ENCODE results near the gene GLRA3.

GLRA3 gene

GRCh38 chr4:174860588-174860987 lies 31.5 kb upstream of the GLRA3 start:
- Histone ChIP-seq H3K4me3 (no peak overlapping the region), H3K4me2 (no peak overlapping the region), H3K9ac (no peak overlapping the region), H3K27ac (no peak overlapping the region), H3K36me3 (no peaks in the 10 kb centered on the region), H3K4me1 (peaks cover 7% of the 10 kb centered on the region; the same call in 1 of the 2 replicates), H3K27me3 (no peaks in the 10 kb centered on the region), H3K9me3 (no peaks in the 10 kb centered on the region), H4K20me1 (no peaks in the 10 kb centered on the region)
- TF ChIP-seq Cebpa-rat (IDR thresholded peaks at IDR 0.05) = no peak

- Histone ChIP-seq H3K36me3 (no peaks in the 10 kb centered on the region), H3K4me2 (0 out of 2 replicates have a peak overlapping the region, but pooled peaks have one; percentile 34), H3K27ac (no peak overlapping the region), H4K20me1 (no peaks in the 10 kb centered on the region), H3K9ac (no peak overlapping the region), H3K27me3 (no peaks in the 10 kb centered on the region), H3K4me1 (peaks cover 7% of the 10 kb centered on the region; the same call in 1 of the 2 replicates), H3K9me3 (no peaks in the 10 kb centered on the region), H3K4me3 (no peak overlapping the region)
- TF ChIP-seq Cebpa-rat (IDR thresholded peaks at IDR 0.05) = no peak
Observed at GRCh38 chr4:174859904-174860303, 30.9 kb upstream of the GLRA3 start.

GRCh38 chr4:174856926-174857800 lies 28.1 kb upstream of the GLRA3 start:
- Histone ChIP-seq H3K4me1 (peaks cover 7% of the 10 kb centered on the region; the same call in 1 of the 2 replicates), H3K4me3 (no peak overlapping the region), H3K27me3 (no peaks in the 10 kb centered on the region), H4K20me1 (no peaks in the 10 kb centered on the region), H3K4me2 (no peak overlapping the region), H3K27ac (no peak overlapping the region), H3K9me3 (no peaks in the 10 kb centered on the region), H3K36me3 (no peaks in the 10 kb centered on the region), H3K9ac (no peak overlapping the region)
- TF ChIP-seq Cebpa-rat (IDR thresholded peaks at IDR 0.05) = no peak

- H3K27me3 ChIP-seq = no peaks in the 10 kb centered on the region
- H3K9me3 ChIP-seq = no peaks in the 10 kb centered on the region
- no peak for TF ChIP-seq Cebpa-rat (IDR thresholded peaks at IDR 0.05)
- peaks cover 7% of the 10 kb centered on the region; the same call in 1 of the 2 replicates for H3K4me1 ChIP-seq
- no peak overlapping the region for H3K4me2 ChIP-seq
- H3K36me3 ChIP-seq = no peaks in the 10 kb centered on the region
- H4K20me1 ChIP-seq = no peaks in the 10 kb centered on the region
- H3K4me3 ChIP-seq = no peak overlapping the region
- H3K27ac ChIP-seq = no peak overlapping the region
- no peak overlapping the region for H3K9ac ChIP-seq
Observed at GRCh38 chr4:174855050-174855449, 26.0 kb upstream of the GLRA3 start.

- no peaks in the 10 kb centered on the region for H3K9me3 ChIP-seq
- no peak for TF ChIP-seq Cebpa-rat (IDR thresholded peaks at IDR 0.05)
- no peak overlapping the region for H3K4me3 ChIP-seq
- H3K36me3 ChIP-seq = no peaks in the 10 kb centered on the region
- no peak overlapping the region for H3K27ac ChIP-seq
- H3K4me2 ChIP-seq = no peak overlapping the region
- H3K27me3 ChIP-seq = no peaks in the 10 kb centered on the region
- H4K20me1 ChIP-seq = no peaks in the 10 kb centered on the region
- H3K4me1 ChIP-seq = peaks cover 7% of the 10 kb centered on the region; the same call in 1 of the 2 replicates
- no peak overlapping the region for H3K9ac ChIP-seq
Observed at GRCh38 chr4:174853629-174854028, 24.6 kb upstream of the GLRA3 start.

- H3K27ac ChIP-seq = no peak overlapping the region
- no peak overlapping the region for H3K9ac ChIP-seq
- H3K4me3 ChIP-seq = no peak overlapping the region
- H4K20me1 ChIP-seq = no peaks in the 10 kb centered on the region
- no peak for TF ChIP-seq Cebpa-rat (IDR thresholded peaks at IDR 0.05)
- H3K27me3 ChIP-seq = no peaks in the 10 kb centered on the region
- H3K4me2 ChIP-seq = no peak overlapping the region
- no peaks in the 10 kb centered on the region for H3K36me3 ChIP-seq
- no peaks in the 10 kb centered on the region for H3K9me3 ChIP-seq
- no peaks in the 10 kb centered on the region for H3K4me1 ChIP-seq
Observed at GRCh38 chr4:174848596-174848995, 19.5 kb upstream of the GLRA3 start.

- Histone ChIP-seq H3K9me3 (no peaks in the 10 kb centered on the region), H3K4me3 (no peak overlapping the region), H3K27ac (no peak overlapping the region), H3K4me1 (no peaks in the 10 kb centered on the region), H3K4me2 (no peak overlapping the region), H3K36me3 (no peaks in the 10 kb centered on the region), H3K27me3 (no peaks in the 10 kb centered on the region), H3K9ac (no peak overlapping the region), H4K20me1 (no peaks in the 10 kb centered on the region)
- no peak for TF ChIP-seq Cebpa-rat (IDR thresholded peaks at IDR 0.05)
Observed at GRCh38 chr4:174847801-174848427, 18.9 kb upstream of the GLRA3 start.

GRCh38 chr4:174835536-174835935 lies 6.5 kb upstream of the GLRA3 start:
- H3K4me3 ChIP-seq = no peak overlapping the region
- H3K36me3 ChIP-seq = no peaks in the 10 kb centered on the region
- H3K4me2 ChIP-seq = no peak overlapping the region
- H3K9ac ChIP-seq = no peak overlapping the region
- no peaks in the 10 kb centered on the region for H3K9me3 ChIP-seq
- TF ChIP-seq Cebpa-rat (IDR thresholded peaks at IDR 0.05) = no peak
- no peak overlapping the region for H3K27ac ChIP-seq
- peaks cover 9% of the 10 kb centered on the region for H3K4me1 ChIP-seq
- H3K27me3 ChIP-seq = no peaks in the 10 kb centered on the region
- H4K20me1 ChIP-seq = no peaks in the 10 kb centered on the region

GRCh38 chr4:174834477-174834876 lies 5.4 kb upstream of the GLRA3 start:
- Histone ChIP-seq H3K27ac (no peak overlapping the region), H4K20me1 (no peaks in the 10 kb centered on the region), H3K27me3 (no peaks in the 10 kb centered on the region), H3K9me3 (no peaks in the 10 kb centered on the region), H3K36me3 (no peaks in the 10 kb centered on the region), H3K9ac (no peak overlapping the region), H3K4me2 (no peak overlapping the region), H3K4me3 (no peak overlapping the region), H3K4me1 (peaks cover 7% of the 10 kb centered on the region)
- TF ChIP-seq Cebpa-rat (IDR thresholded peaks at IDR 0.05) = no peak

- H3K27ac ChIP-seq = no peak overlapping the region
- H3K36me3 ChIP-seq = no peaks in the 10 kb centered on the region
- no peak for TF ChIP-seq Cebpa-rat (IDR thresholded peaks at IDR 0.05)
- H3K4me2 ChIP-seq = no peak overlapping the region
- H3K9me3 ChIP-seq = no peaks in the 10 kb centered on the region
- no peaks in the 10 kb centered on the region for H3K4me1 ChIP-seq
- H3K27me3 ChIP-seq = no peaks in the 10 kb centered on the region
- H4K20me1 ChIP-seq = no peaks in the 10 kb centered on the region
- no peak overlapping the region for H3K9ac ChIP-seq
- no peak overlapping the region for H3K4me3 ChIP-seq
Observed at GRCh38 chr4:174826660-174827059, 2.4 kb downstream of the GLRA3 start.
